ENCODE results near the gene UGT2A2.
"Not testable (repeated sequence)": the region's sequence is repeated elsewhere in the genome, so short reads cannot be mapped to it uniquely, and the experiment has no call there.

The UGT2A2 gene

GRCh38 chr4:69639542-69639941 is at the start of gene UGT2A2:
Gene UGT2A2 (minus strand): TSS chr4:69639642. CDS start chr4:69639640, 2 bp downstream.
- DNase-seq, result no peak

- no peak for DNase-seq
Observed at GRCh38 chr4:69684804-69685203, 45.4 kb upstream of the UGT2A2 start.

- DNase-seq, result no peak
Observed at GRCh38 chr4:69668680-69669079, 29.2 kb upstream of the UGT2A2 start.

- DNase-seq, result not testable (repeated sequence)
Observed at GRCh38 chr4:69664009-69664408, 24.6 kb upstream of the UGT2A2 start.

GRCh38 chr4:69661130-69661803 is 21.8 kb upstream of the UGT2A2 start:
- not testable (repeated sequence) for DNase-seq

- no peak for DNase-seq
Observed at GRCh38 chr4:69658133-69658532, 18.7 kb upstream of the UGT2A2 start.

GRCh38 chr4:69656653-69657158 is 17.3 kb upstream of the UGT2A2 start:
- DNase-seq, result no peak

- no peak for DNase-seq
Observed at GRCh38 chr4:69653147-69653546, 13.7 kb upstream of the UGT2A2 start, which contains the start of gene UGT2A1. Gene UGT2A1 (minus strand): TSS chr4:69653247. CDS start chr4:69647644, 5,603 bp downstream.

GRCh38 chr4:69650872-69651271 is 11.4 kb upstream of the UGT2A2 start:
- DNase-seq, result no peak

GRCh38 chr4:69649629-69650028 is 10.2 kb upstream of the UGT2A2 start:
- DNase-seq, result no peak

- DNase-seq, result no peak
Observed at GRCh38 chr4:69649207-69649606, 9.8 kb upstream of the UGT2A2 start.

- no peak for DNase-seq
Observed at GRCh38 chr4:69642961-69643360, 3.5 kb upstream of the UGT2A2 start.

- DNase-seq, result no peak
Observed at GRCh38 chr4:69640289-69640688, 847 bp upstream of the UGT2A2 start.

- DNase-seq, result peak in 2 of 51 donors; percentile 1 to 3
Observed at GRCh38 chr4:69617083-69617694, 22.3 kb downstream of the UGT2A2 start.

- DNase-seq, result no peak
Observed at GRCh38 chr4:69610484-69610883, 29.0 kb downstream of the UGT2A2 start.

- no peak for DNase-seq
Observed at GRCh38 chr4:69601065-69601464, 38.4 kb downstream of the UGT2A2 start.

- no peak for DNase-seq
Observed at GRCh38 chr4:69600013-69600412, 39.4 kb downstream of the UGT2A2 start.

- DNase-seq, result no peak
Observed at GRCh38 chr4:69594382-69594781, 45.1 kb downstream of the UGT2A2 start.

- no peak for DNase-seq
Observed at GRCh38 chr4:69591364-69591763, 48.1 kb downstream of the UGT2A2 start.

- DNase-seq, result no peak
Observed at GRCh38 chr4:69589884-69590283, 49.6 kb downstream of the UGT2A2 start.

- DNase-seq, result no peak
Observed at GRCh38 chr4:69584135-69584534, 55.3 kb downstream of the UGT2A2 start.

GRCh38 chr4:69583543-69583942 is 55.9 kb downstream of the UGT2A2 start:
- no peak for DNase-seq

- DNase-seq, result no peak
Observed at GRCh38 chr4:69577245-69577644, 62.2 kb downstream of the UGT2A2 start.

Measured in hypothalamus (tissue), 51 donors.